Cerebellar nuclear complex (tissue), 1 donor: Measurements from ENCODE around the gene ANGPTL7.
A peak's percentile ranks its signal among the peaks of the same experiment; 100 is the strongest.
"Not testable (repeated sequence)": the region's sequence is repeated elsewhere in the genome, so short reads cannot be mapped to it uniquely, and the experiment has no call there.

ENCODE experiments used
- DNase-seq, 2 experiments: peaks; one replicate each; lab custom pipeline; 2025; lab: John Stamatoyannopoulos, UW

The ANGPTL7 gene

GRCh38 chr1:11169202-11169601, 20.0 kb upstream of the ANGPTL7 start:
- no peak for DNase-seq

DNA sequence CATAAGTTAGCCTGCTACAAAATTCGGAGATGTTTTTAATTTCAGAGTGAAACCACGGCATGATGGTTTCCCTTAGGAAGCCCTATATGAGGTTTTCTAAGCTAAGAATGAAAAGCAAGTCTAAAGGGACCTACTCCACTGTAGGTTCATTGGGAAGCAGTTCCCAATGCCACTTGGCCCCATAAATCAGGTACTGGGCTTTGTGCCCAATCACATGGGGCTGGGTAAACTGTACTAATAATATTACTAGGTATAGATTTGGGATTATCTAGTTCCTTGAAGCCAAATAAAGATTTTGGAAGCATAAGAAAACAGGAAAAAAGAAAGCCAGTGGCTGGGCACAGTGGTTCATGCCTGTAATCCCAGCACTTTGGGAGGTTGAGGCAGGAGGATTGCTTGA, 19.1 kb upstream of the ANGPTL7 start:
- no peak for DNase-seq

DNA sequence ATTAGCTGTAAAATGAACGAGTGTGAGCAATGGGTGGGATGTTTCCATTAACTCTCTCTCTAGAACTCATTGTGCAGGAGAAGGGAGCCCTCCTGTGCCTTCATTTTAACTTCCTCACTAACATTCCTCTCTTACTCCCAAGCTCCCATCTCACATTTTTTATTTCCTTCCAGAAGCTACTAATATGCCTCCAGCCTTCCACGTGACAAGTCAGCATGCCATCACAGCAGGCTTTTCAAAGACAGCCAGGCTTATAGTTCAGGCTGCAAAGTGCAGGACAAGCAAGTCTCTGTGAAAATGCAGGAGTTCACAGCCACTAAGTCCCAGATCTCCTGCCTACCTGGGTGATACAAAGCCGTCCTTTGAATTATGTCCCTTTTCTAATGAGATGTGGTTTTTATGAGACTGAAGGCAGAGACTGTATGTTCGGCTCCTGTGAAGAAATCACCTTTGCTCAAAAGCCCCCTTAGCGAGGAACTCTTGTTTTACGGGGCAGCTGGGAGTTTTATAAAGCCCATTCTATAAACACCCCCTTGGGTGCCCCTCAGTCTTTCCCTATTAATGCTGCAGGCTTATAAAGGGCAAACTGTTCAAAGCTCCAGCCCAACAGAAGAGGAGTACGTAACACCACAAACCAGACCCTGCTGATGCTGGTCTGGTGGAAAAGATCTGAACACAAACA, 14.8 kb upstream of the ANGPTL7 start:
- peak; percentile 17 to 22 for DNase-seq

- DNase-seq, result no peak
Measured at GRCh38 chr1:11175461-11175860, 13.7 kb upstream of the ANGPTL7 start.

GRCh38 chr1:11176081-11176706, 13.0 kb upstream of the ANGPTL7 start:
- no peak for DNase-seq

GRCh38 chr1:11178021-11179015, 10.8 kb upstream of the ANGPTL7 start:
- no peak for DNase-seq

DNA sequence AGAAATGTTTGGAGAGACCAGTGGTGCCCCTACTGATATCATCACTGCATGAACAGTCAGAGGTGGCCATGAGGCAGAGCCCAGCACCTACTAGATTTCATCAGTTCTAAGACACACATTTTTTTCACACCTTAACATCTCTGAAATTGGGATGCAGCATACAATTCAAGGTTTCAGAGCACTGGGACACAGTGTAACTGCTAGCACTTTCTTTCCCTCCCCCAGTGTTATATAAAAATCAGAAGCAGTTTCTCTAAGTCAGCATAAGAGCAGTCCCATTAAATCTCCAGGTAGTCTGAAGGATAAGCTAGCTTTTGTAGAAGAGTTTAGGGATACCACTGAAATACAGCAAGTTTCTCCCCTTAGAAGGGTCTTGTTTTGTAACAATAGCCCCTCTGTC, 10.0 kb upstream of the ANGPTL7 start:
- DNase-seq, result no peak

DNA sequence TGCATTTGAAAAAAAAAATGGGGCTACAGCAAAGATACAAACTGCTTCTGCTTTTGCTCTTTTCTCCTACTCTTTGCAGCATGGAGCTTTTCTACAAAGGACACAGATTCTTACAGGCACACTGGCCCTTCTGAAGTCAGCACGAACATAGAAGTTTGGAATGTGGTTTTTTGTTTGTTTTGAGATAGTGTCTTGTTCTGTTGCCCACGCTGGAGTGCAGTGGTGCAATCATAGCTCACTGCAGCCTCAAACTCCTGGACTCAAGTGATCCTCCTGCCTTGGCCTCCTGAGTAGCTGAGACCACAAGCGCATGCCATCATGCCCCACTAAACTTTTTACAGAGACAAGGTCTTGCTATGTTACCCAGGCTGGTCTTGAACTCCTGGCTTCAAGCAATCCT, 9.4 kb upstream of the ANGPTL7 start:
- DNase-seq, result not testable (repeated sequence)

- no peak for DNase-seq
Measured at GRCh38 chr1:11180342-11180744, 8.8 kb upstream of the ANGPTL7 start.

DNA sequence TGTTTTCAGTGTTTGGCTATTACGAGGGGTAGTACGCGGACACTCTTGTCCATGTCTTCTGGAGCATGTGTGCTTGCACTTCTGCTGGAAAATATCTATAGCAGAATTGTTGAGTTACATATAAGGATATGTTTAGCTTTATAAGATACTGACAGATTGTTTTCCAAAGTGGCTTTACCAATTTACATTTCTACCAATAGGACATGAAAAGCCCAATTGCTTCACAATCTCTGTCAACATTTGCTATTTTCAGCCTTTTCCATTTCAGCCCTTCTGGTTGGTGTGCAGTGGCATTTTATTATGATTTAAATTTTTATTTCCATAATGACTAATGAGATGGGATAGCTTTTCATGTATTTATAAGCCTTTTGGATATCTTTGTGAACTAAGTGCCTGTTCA, 6.3 kb upstream of the ANGPTL7 start:
- no peak for DNase-seq

DNA sequence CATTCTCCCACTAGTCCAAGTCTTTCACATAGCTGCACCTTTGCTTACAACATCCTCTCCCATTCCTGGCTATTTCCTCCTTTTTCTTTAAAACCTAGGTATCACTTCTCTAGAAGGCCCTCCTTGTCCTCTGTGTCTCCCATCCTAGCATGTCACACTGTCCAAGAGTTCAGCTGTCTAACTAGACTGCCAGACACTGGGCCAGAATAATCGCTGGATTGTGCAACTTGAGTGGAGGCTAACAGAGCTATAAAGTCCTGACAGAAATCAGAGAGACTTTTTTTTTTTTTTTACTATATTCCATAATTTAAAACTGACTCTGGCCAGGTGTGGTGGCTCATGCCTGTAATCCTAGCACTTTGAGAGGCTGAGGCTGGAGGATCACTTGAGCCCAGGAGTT, 4.2 kb upstream of the ANGPTL7 start:
- DNase-seq, result no peak

DNA sequence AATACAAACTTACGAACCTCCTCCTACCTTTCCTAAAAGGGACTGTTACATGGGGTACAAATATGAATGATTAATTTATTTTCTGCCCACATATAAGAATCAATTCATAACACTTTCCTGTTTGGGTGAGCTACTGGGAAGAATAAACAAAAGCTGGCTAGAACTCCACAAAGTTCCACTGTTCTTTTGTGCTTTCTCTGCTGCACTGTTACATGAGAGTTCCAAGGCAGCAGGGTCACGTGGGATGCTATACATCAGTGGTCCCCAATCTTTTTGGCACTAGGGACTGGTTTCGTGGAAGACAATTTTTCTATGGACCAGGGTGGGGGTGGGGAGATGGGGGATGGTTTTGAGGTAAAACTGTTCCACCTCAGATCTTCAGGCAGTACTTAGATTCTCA, 2.2 kb upstream of the ANGPTL7 start:
- DNase-seq, result no peak

DNA sequence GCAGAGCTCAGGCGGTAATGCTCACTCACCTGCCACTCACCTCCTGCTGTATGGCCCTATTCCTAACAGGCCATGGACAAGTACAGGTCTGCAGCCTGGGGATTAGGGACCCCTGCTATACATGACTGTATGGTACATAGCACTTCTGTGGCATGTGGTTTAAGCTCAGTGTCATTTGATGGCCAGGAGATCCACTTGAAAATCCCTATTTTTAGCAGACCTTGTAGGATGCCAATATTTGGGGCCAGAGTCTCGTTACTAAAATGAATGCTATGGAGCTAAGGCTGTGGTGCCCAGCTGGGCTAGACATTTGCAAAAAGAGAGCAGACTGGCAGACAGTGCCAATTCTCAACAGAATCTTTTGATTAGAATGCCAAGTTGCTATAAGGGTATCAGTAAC, 1.7 kb upstream of the ANGPTL7 start:
- peak in 1 of 2 experiments; percentile 26 for DNase-seq

DNA sequence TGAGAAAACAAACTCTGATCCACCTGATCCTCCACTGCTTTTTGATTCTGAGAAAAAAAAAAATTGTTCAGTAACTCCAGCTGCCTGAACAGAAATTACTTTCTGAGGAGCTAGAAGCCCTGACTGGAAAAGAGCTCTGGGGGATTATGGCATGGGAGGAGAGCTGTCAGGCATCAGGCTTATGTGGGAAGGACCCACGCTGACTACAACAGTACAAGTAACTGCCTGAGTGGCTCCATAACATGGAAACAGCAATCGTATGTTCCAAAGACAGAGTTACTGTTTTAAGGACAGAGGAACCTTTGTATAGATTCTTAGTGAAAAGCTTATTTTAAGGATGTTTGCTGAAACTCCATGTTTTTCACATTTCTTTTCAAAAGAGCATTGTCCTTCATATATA, 1.2 kb upstream of the ANGPTL7 start:
- no peak for DNase-seq

DNA sequence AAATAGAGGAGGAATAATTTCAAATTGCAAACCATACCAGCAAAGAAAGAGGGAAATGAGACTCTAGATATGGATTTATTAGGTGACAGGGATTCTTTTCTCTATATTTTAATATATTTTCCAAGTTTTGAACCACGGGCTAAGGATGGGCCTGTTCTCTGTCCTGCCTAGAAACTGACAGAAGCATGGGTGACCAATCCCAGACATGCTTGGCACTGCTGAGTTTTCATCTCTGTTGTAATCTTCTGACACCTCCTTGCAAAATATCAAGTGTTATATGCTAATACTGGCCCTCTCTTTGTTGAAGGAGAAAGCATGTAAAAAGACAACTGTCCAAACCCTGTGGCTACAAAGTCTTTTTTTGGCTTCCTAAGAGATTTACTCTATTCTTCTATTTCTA, 774 bp upstream of the ANGPTL7 start:
- DNase-seq, result no peak

DNA sequence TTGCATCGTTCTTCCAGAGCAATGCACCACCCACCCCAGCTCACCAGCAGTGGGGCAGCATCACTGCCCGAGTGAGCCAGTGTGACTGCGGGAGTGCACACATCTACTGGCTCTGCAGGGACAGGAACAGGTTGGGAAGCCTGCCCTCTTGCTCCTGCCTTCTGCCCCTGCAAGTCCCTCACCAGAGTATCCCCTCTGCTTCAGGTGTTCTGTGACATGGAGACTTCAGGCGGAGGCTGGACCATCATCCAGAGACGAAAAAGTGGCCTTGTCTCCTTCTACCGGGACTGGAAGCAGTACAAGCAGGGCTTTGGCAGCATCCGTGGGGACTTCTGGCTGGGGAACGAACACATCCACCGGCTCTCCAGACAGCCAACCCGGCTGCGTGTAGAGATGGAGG, 4.2 kb downstream of the ANGPTL7 start:
- peak in 1 of 2 experiments; percentile 20 for DNase-seq

DNA sequence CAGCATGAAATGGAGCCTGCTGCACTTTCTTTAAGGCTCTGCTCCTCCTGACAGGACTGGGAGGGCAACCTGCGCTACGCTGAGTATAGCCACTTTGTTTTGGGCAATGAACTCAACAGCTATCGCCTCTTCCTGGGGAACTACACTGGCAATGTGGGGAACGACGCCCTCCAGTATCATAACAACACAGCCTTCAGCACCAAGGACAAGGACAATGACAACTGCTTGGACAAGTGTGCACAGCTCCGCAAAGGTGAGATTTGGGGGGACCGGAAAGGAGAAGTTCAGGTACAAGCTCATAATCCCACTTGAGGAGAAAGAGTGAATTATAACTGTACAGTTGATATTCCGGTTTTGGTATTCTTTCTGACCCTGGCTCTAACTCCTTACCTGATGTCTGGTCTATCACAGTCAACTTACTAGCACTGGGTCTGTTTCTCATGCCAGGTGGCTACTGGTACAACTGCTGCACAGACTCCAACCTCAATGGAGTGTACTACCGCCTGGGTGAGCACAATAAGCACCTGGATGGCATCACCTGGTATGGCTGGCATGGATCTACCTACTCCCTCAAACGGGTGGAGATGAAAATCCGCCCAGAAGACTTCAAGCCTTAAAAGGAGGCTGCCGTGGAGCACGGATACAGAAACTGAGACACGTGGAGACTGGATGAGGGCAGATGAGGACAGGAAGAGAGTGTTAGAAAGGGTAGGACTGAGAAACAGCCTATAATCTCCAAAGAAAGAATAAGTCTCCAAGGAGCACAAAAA, 5.4 kb downstream of the ANGPTL7 start:
- no peak for DNase-seq

DNA sequence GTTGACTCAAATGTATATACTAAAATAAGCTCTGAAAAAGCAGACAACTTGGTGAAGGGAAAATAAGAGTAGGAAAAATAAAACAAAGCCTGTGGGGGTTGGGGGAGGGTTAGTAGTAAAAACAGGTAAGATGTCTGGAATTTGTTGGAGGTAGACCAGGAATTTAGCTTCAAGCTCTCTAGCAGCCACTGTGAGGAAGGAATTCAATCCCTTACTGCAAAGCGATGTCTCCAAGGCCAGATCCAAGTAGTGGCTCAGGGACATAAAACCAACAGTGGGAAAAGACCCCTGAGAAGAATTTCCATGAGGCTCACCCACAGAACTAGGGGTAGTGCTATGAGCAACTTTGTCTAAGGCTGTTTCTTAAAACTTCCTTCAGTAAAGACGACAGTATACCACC, 7.8 kb downstream of the ANGPTL7 start:
- DNase-seq, result no peak

DNA sequence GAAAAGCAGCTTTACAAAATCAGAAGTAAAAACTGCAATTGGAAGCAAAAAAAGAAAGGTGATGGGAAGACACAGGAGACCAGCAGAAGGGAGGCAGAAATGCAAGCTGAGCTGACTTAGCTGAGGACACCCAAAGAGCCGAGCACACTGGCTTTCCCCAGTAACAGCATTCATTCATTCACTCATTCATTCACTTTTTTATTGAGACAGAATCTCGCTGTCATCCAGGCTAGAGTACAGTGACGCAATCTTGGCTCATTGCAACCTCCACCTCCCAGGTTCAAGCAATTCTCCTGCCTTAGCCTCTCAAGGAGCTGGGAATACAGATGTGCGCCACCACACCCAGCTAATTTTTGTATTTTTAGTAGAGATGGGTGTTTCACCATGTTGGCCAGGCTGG, 8.2 kb downstream of the ANGPTL7 start:
- DNase-seq, result no peak

DNA sequence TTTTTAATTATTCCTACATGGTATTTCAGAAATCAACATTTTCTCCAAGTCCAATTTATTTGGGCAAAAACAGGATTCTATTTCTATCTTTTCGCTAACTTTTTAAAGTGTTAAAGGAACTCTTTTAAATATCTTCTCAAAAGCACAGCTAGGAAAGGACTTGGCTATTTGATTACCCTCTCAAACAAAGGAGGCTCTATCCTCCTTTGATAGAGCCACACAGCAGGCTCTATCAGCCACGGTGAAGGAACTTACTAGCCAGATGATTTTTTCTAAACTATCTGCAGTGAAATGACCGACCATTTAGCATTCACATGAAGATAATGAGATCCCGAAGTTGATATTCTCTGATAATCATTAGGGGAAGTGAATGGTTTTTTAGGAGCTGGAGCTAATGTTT, 9.1 kb downstream of the ANGPTL7 start:
- no peak for DNase-seq

GRCh38 chr1:11198851-11199594, 9.9 kb downstream of the ANGPTL7 start:
- peak; percentile 86 to 97 for DNase-seq
